DMS79 (cell line): ENCODE data around the gene PCSK5.

Experiments
- DNase-seq: peaks from one replicate; lab custom pipeline; 2025; lab: John Stamatoyannopoulos, UW

PCSK5 gene

GRCh38 chr9:76138360-76138759 is 247.9 kb downstream of the PCSK5 start:
- no peak for DNase-seq

- DNase-seq = no peak
Observed at GRCh38 chr9:76143834-76144233, 253.4 kb downstream of the PCSK5 start.

GRCh38 chr9:76150013-76150412 is 259.5 kb downstream of the PCSK5 start:
- no peak for DNase-seq

DNA sequence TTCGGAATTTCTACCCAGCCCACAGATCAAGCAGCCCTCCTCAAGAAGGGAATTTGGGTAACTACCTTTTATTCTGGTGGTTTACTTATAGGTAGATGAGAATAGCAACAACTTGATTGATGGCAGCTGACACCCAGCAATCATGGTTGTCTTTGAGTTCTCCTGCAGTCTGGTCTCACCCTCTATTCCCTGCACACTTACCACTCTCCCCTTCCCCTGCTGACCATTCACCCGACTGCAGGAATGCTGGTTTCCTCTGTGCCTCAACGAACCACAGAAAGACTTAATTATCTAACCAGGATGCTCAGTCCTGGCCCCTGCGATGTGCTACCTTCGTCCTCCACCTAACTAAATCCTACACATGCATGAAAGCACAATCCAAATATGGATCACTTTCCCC is 260.8 kb downstream of the PCSK5 start:
- no peak for DNase-seq

GRCh38 chr9:76153339-76153738 is 262.9 kb downstream of the PCSK5 start:
- no peak for DNase-seq

- DNase-seq = peak; percentile 4
Observed at GRCh38 chr9:76153902-76154629, 263.6 kb downstream of the PCSK5 start.

DNA sequence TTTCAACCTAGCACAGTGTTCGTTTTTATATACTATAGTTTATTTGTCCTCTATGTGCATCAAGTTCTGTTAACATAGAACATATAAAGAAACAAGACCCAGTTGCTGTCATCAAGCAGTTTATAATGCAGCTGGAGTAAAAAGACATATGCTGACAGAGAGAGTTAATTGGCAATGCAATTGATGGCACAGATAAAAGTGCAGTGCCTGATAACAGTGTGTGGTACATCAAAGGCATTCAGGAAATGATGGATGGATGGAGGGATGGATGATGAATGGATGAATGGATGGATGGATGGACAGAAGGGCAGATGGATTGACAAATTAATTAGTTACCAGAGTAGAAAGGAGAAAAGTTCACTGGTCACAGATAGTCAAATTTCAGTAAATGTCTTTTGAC is 264.9 kb downstream of the PCSK5 start:
- no peak for DNase-seq

DNA sequence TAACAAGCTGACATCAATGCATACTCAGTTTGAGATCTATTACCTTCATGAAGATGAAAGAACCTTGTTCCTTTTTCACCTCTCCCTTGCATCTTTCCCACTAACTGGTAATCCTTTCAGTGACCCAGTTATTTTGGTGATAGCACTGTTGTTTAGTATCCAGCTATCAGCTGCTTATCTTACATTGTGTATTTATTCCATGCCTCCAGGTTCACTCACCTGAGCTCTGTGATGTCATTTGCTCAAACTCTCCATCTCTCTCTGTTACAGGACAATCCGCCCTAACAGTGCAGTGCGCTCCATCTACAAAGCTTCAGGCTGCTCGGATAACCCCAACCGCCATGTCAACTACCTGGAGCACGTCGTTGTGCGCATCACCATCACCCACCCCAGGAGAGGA is 268.2 kb downstream of the PCSK5 start:
- no peak for DNase-seq

DNA sequence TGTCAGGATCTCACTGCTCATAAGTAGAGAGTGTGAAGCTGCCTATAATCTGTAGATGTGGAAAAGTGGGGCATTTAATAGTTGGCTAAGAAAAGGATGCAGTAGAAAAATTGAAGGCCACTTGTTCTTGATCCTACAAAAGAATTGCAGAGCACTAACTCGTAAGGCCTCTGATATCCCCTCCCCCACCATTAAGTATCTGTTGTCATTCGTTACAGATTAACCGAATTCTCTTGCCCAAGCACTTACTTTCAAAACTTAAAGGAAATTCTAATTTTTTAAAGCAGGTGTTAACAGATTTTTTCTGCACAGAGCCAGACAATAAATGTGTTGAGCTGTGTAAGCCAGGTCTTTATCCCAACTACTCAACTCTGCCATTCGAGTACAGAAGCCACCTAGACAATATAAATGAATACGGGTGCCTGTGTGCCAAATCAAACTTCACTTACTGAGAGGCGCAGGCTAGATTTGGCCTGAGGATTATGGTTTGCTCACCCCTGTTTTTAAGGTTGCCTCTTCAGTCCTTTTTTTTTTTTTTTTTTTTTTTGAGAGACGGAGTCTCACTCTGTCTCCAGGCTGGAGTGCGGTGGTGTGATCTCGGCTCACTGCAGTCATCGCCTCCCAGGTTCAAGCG is 268.9 kb downstream of the PCSK5 start:
- DNase-seq = no peak

DNA sequence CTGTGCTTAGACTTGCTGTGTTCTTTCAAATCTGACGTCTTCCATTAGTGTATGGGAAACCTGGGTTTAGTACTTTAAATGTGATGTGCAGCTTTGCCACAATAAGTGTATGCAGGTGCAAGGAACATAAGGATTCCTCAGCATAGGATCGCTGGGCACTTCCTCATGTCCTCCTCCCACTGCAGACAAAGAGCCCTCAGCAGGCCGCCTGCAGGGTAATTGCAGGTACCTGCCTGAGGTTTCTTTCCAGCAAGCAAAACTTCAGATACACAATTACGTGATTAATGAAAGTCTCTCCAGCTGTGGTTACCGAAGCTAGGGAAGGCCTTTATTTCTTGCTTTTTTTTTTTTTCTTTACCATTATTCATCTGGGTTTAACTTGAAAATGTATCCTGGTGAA is 270.6 kb downstream of the PCSK5 start:
- peak; percentile 8 for DNase-seq

GRCh38 chr9:76161541-76161940 is 271.1 kb downstream of the PCSK5 start:
- no peak for DNase-seq

DNA sequence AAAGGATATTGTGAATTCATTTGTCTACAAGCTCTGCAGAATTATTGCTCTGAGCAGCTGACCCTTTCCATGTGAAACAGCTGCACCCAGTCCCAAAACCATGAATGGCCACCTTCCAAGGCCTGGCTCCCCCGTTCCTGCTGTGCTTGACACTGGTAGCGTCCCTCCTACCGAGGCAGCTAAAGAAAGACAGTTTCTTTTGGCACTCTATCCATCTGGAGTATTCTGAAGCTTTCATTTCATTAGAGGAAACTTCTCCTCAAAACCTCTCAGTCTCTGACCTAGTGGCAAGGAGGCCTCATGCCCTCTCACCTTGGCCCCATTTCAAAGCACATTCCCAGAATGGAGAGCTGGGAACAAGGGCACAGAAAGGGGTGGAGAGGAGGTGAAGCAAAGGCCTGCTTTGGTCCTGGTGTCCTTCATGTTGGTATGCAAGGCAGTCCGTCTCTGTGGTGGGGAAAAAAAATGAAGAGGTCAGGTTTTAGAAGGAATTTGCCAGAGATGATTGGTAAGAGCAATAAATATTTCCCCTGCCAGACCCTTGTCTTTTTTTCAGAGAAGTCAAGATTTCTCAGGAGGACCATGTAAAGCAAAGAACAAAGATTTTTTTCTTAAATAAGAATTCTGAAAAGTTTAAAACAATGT is 271.7 kb downstream of the PCSK5 start:
- no peak for DNase-seq

GRCh38 chr9:76162751-76163500 is 272.5 kb downstream of the PCSK5 start:
- no peak for DNase-seq

DNA sequence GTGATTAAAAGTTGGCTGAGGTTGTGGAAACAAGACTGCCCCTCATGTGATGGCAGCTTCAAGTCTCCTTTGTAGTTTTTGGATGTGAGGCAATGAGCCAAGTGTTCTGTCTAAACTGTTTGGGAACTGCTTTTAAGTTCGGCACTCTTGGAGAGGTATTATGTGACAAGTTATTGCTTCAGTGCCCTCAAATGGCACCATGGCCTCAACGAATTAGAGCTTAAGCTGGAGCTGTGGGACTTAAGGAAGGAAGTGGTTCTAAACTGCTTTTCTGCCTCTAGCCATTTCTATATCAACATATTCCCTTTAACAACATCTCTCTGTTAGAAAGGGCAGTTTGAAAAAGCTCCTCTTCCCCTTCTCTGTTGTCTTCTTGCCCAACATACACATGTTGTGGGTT is 276.1 kb downstream of the PCSK5 start:
- DNase-seq = no peak

- no peak for DNase-seq
Observed at GRCh38 chr9:76176171-76176570, 285.7 kb downstream of the PCSK5 start.

DNA sequence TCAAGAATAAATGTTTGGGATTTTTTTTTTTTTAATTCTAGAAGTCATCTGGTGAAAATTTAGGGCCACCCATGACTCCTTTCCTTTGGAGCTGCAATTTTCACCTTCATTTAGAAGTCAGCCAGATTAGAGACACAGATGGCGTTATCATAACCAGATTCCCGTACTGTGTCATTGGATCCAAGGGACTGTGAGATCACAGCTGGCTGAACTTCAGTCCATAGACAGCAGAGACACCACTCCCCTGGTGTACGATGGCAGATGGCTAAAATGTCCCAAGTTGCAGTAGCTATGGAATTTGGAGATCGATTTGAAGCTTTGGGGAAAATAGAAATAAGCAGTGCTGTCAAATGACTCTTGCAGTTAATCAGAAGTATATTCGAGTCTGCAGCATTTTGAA is 287.5 kb downstream of the PCSK5 start:
- DNase-seq = no peak

DNA sequence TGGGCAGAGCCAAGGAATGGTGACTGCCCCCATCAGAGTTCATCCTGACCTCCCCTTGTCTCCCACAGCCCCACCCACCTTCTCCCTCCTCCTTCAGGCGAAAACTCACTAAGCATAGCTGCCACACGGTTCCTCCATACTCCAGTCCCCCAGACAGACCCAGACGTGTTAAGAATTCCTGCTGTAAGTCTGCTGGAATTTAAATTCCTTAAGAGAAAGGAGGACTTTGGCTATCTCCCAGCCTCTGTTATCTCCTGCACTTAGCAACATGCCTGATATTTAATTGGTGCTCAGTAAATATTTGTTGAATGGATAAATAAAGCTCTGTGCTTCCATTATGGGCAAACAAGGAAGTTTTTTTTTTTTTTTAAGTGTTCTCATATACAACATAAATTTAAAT is 290.1 kb downstream of the PCSK5 start:
- DNase-seq = no peak

DNA sequence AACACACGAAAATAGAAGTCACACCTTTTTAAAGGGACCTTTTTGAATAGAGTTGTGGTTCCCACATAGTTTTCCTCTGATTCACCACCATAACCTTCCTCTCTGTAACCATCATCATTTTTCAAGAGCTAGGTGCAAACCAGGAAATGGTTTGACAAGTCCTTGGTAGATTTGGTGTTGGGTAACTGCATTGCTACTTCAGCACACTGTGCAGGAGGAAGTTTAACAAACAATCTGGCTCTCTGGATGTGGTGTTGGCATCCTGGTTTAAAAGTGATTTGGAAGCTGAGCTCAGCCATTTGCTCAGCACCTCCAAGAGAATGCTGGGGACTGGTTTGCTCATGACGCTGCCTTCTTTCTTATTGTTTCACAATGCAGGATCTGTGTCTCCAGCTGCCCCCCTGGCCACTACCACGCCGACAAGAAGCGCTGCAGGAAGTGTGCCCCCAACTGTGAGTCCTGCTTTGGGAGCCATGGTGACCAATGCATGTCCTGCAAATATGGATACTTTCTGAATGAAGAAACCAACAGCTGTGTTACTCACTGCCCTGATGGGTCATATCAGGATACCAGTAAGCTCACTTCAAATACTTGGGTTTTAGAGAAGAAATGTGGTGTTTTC is 290.7 kb downstream of the PCSK5 start:
- no peak for DNase-seq

- no peak for DNase-seq
Observed at GRCh38 chr9:76181781-76182180, 291.3 kb downstream of the PCSK5 start.

DNA sequence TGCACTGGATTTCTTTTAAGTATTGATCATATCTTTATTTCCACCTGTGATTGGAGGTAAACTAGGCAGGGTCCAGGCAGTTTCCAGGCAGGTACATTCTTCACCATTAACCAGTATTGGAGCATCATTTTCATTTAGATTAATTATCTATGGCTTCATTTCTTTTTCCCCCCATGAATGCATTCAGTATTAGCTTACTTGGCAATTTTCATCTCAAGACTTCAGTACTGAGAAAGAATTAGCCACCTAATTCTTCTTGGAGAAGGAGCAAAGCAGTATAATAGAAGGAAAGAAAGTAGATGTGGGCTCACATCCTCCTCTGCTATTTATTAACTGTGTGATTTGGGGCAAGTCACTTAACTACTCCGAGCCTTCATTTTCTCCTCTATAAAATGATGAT is 295.0 kb downstream of the PCSK5 start:
- DNase-seq = no peak

DNA sequence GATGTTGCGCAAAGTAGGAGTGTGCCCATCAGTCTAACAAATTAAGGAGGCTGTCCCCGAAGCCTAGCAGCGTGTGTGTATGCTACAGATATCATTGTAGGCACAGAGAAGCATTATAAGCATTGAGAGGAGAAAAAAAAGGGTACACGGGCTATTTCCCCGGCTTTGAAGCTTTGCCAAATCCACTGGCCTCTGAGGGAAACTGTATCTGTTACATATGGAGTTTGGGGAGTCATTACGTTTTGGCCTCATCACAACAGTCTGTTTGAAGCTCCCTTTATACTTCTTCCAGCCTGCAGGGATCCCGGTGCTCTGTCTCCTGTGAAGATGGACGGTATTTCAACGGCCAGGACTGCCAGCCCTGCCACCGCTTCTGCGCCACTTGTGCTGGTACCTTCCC is 297.8 kb downstream of the PCSK5 start:
- DNase-seq = no peak

GRCh38 chr9:76188905-76189304 is 298.4 kb downstream of the PCSK5 start:
- DNase-seq = no peak
